Daoy (cell line): ENCODE results near the gene PPP1R3E. TPM values are rescaled to one million over a fixed set of nuclear protein-coding genes. Genes with fewer than 3 reads are reported as not detected.

ENCODE experiments used
- DNase-seq: peaks from one replicate; pipeline ENCODE4 v3.0.0-alpha.2; 2015; ENCODE audit warnings: low read depth
- total RNA-seq: library from RNA; depleted of rRNA; stranded (reverse); fragments of >200 nt; shearing (Covaris generic); gene quantifications from 2 replicates; pipeline ENCODE4 v1.2.3, GENCODE V29; 2014; rRNA removed

PPP1R3E gene
- total RNA-seq, 1 experiment from 2014 or later: 2.6 TPM

GRCh38 chr14:23248601-23249000, 54.1 kb downstream of the PPP1R3E start:
- DNase-seq: no peak

Other genes starting within 250 kb of the PPP1R3E start
- 4.2 and 5.5 TPM in 2 replicates for gene CDH24, start 245.3 kb downstream of the PPP1R3E start, total RNA-seq
- 62.3 and 79.3 TPM in 2 replicates for gene ACIN1, start 207.7 kb downstream of the PPP1R3E start, total RNA-seq
- gene C14orf119, start 207.4 kb downstream of the PPP1R3E start, total RNA-seq: 66.5 and 80.1 TPM in 2 replicates
- not detected in 2 replicates for gene CIROP, start 197.9 kb downstream of the PPP1R3E start, total RNA-seq
- gene CEBPE, start 183.6 kb downstream of the PPP1R3E start, total RNA-seq: not detected in 2 replicates
- gene SLC7A8, start 119.2 kb downstream of the PPP1R3E start, total RNA-seq: 0.91 TPM in 1 of 2 replicates, not detected in the other
- not detected in 2 replicates for gene RNF212B, start 64.9 kb downstream of the PPP1R3E start, total RNA-seq
- 5.8 and 6.9 TPM in 2 replicates for gene HOMEZ, start 16.7 kb downstream of the PPP1R3E start, total RNA-seq
- 7.4 and 16.8 TPM in 2 replicates for gene BCL2L2, start 4.0 kb upstream of the PPP1R3E start, total RNA-seq
- gene PABPN1, start 18.6 kb upstream of the PPP1R3E start, total RNA-seq: 92.2 and 127 TPM in 2 replicates
- 13.8 and 13.9 TPM in 2 replicates for gene SLC22A17, start 50.0 kb upstream of the PPP1R3E start, total RNA-seq
- gene EFS, start 62.3 kb upstream of the PPP1R3E start, total RNA-seq: 0.80 and 1.4 TPM in 2 replicates
- not detected in 2 replicates for gene IL25, start 70.0 kb upstream of the PPP1R3E start, total RNA-seq
- not detected in 2 replicates for gene CMTM5, start 74.2 kb upstream of the PPP1R3E start, total RNA-seq
- gene MYH6, start 105.4 kb upstream of the PPP1R3E start, total RNA-seq: not detected in 2 replicates
- not detected in 2 replicates for gene MYH7, start 132.8 kb upstream of the PPP1R3E start, total RNA-seq
- gene NGDN, start 166.8 kb upstream of the PPP1R3E start, total RNA-seq: 176 and 177 TPM in 2 replicates
- gene ZFHX2, start 248.9 kb upstream of the PPP1R3E start, total RNA-seq: 0.23 and 0.42 TPM in 2 replicates